Measurements from ENCODE around the gene STARD8. TPM values are rescaled to one million over a fixed set of nuclear protein-coding genes. Genes with fewer than 3 reads are reported as not detected.

The STARD8 gene
- 0.95 to 1.9 TPM (median 1.8 TPM) in 5 replicates for total RNA-seq (2022; extraction: Qiagen RNA extraction; ENCODE audit: low read depth)

GRCh38 chrX:68647156-68647957 is at the start of gene STARD8:
Gene STARD8, plus strand, starts transcription at chrX:68647666. Its CDS starts 217 bp downstream, at chrX:68647883.

Other genes starting within 250 kb of the STARD8 start
- 1.4 to 2.0 TPM (median 1.9 TPM) in 5 replicates for gene OPHN1, start 214.2 kb upstream of the STARD8 start, total RNA-seq (2022; extraction: Qiagen RNA extraction; ENCODE audit: low read depth)
- gene YIPF6, start 148.6 kb upstream of the STARD8 start, total RNA-seq (2022; extraction: Qiagen RNA extraction; ENCODE audit: low read depth) = 30.4 to 38.9 TPM (median 32.3 TPM) in 5 replicates
- 7.2 to 10.6 TPM (median 8.5 TPM) in 5 replicates for gene EFNB1, start 181.4 kb downstream of the STARD8 start, total RNA-seq (2022; extraction: Qiagen RNA extraction; ENCODE audit: low read depth)